Rectal smooth muscle tissue (tissue), 1 donor: ENCODE results near the gene CACNA2D2.

Experiments used
- H3K27ac ChIP-seq: one replicate; pipeline ENCODE4 v1.7.0; 2013; ENCODE audit warnings: low read depth, low read length, inconsistent platforms
- H3K27me3 ChIP-seq: one replicate; pipeline ENCODE4 v1.7.0; 2013; ENCODE audit warnings: low read length; ENCODE audit not compliant: control insufficient read depth, insufficient read depth
- H3K36me3 ChIP-seq: one replicate; pipeline ENCODE4 v1.7.0; 2013; ENCODE audit warnings: low read length; ENCODE audit not compliant: control insufficient read depth, insufficient read depth
- H3K4me1 ChIP-seq: one replicate; pipeline ENCODE4 v1.7.0; 2013; ENCODE audit warnings: low read length; ENCODE audit not compliant: control insufficient read depth, insufficient read depth
- H3K4me3 ChIP-seq: one replicate; pipeline ENCODE4 v1.7.0; 2013; ENCODE audit warnings: low read length
- H3K9ac ChIP-seq: one replicate; pipeline ENCODE4 v1.7.0; 2013; ENCODE audit warnings: low read length

The CACNA2D2 gene

GRCh38 chr3:50406487-50406886, 96.9 kb downstream of the CACNA2D2 start:
- H3K27ac ChIP-seq = no peak overlapping the region
- no peaks in the 10 kb centered on the region for H3K27me3 ChIP-seq
- no peak overlapping the region for H3K9ac ChIP-seq
- H3K4me1 ChIP-seq = no peaks in the 10 kb centered on the region
- H3K4me3 ChIP-seq = no peak overlapping the region
- H3K36me3 ChIP-seq = no peaks in the 10 kb centered on the region

GRCh38 chr3:50405249-50405648, 98.2 kb downstream of the CACNA2D2 start:
- no peak overlapping the region for H3K9ac ChIP-seq
- H3K4me1 ChIP-seq = no peaks in the 10 kb centered on the region
- no peaks in the 10 kb centered on the region for H3K36me3 ChIP-seq
- H3K4me3 ChIP-seq = no peak overlapping the region
- H3K27ac ChIP-seq = no peak overlapping the region
- H3K27me3 ChIP-seq = no peaks in the 10 kb centered on the region

- H3K27ac ChIP-seq = no peak overlapping the region
- H3K27me3 ChIP-seq = no peaks in the 10 kb centered on the region
- H3K9ac ChIP-seq = no peak overlapping the region
- no peak overlapping the region for H3K4me3 ChIP-seq
- H3K36me3 ChIP-seq = no peaks in the 10 kb centered on the region
- H3K4me1 ChIP-seq = no peaks in the 10 kb centered on the region
Observed at GRCh38 chr3:50401978-50402595, 101.3 kb downstream of the CACNA2D2 start.

- no peaks in the 10 kb centered on the region for H3K27me3 ChIP-seq
- no peaks in the 10 kb centered on the region for H3K4me1 ChIP-seq
- H3K9ac ChIP-seq = no peak overlapping the region
- no peaks in the 10 kb centered on the region for H3K36me3 ChIP-seq
- no peak overlapping the region for H3K4me3 ChIP-seq
- no peak overlapping the region for H3K27ac ChIP-seq
Observed at GRCh38 chr3:50396502-50396901, 106.9 kb downstream of the CACNA2D2 start.

- Histone ChIP-seq H3K36me3 (no peaks in the 10 kb centered on the region), H3K27ac (no peak overlapping the region), H3K4me3 (no peak overlapping the region), H3K27me3 (no peaks in the 10 kb centered on the region), H3K4me1 (no peaks in the 10 kb centered on the region), H3K9ac (no peak overlapping the region)
Observed at GRCh38 chr3:50395070-50395860, 108.2 kb downstream of the CACNA2D2 start.

- Histone ChIP-seq H3K27ac (no peak overlapping the region), H3K4me1 (no peaks in the 10 kb centered on the region), H3K4me3 (no peak overlapping the region), H3K36me3 (no peaks in the 10 kb centered on the region), H3K9ac (no peak overlapping the region), H3K27me3 (no peaks in the 10 kb centered on the region)
Observed at GRCh38 chr3:50393061-50393460, 110.4 kb downstream of the CACNA2D2 start.

- Histone ChIP-seq H3K27ac (no peak overlapping the region), H3K27me3 (no peaks in the 10 kb centered on the region), H3K4me1 (no peaks in the 10 kb centered on the region)
Observed at GRCh38 chr3:50392101-50392715, 111.2 kb downstream of the CACNA2D2 start.

GRCh38 chr3:50390508-50391224, 112.8 kb downstream of the CACNA2D2 start:
- Histone ChIP-seq H3K27ac (no peak overlapping the region), H3K36me3 (no peaks in the 10 kb centered on the region), H3K4me1 (no peaks in the 10 kb centered on the region), H3K9ac (no peak overlapping the region), H3K4me3 (no peak overlapping the region), H3K27me3 (no peaks in the 10 kb centered on the region)

More at GRCh38 chr3:50392101-50392715, 111.2 kb downstream of the CACNA2D2 start:
- H3K36me3 ChIP-seq = no peaks in the 10 kb centered on the region
- no peak overlapping the region for H3K4me3 ChIP-seq
- no peak overlapping the region for H3K9ac ChIP-seq

- Histone ChIP-seq H3K9ac (no peak overlapping the region), H3K4me3 (no peak overlapping the region), H3K27me3 (no peaks in the 10 kb centered on the region), H3K36me3 (no peaks in the 10 kb centered on the region), H3K27ac (no peak overlapping the region), H3K4me1 (no peaks in the 10 kb centered on the region)
Observed at GRCh38 chr3:50389414-50389767, 114.0 kb downstream of the CACNA2D2 start.

- no peaks in the 10 kb centered on the region for H3K27me3 ChIP-seq
- no peak overlapping the region for H3K27ac ChIP-seq
- no peak overlapping the region for H3K4me3 ChIP-seq
- H3K36me3 ChIP-seq = no peaks in the 10 kb centered on the region
- H3K4me1 ChIP-seq = no peaks in the 10 kb centered on the region
- no peak overlapping the region for H3K9ac ChIP-seq
Observed at GRCh38 chr3:50388720-50389413, 114.6 kb downstream of the CACNA2D2 start.

GRCh38 chr3:50388016-50388719, 115.3 kb downstream of the CACNA2D2 start:
- no peak overlapping the region for H3K27ac ChIP-seq
- H3K36me3 ChIP-seq = no peaks in the 10 kb centered on the region
- H3K27me3 ChIP-seq = no peaks in the 10 kb centered on the region
- no peak overlapping the region for H3K9ac ChIP-seq
- no peaks in the 10 kb centered on the region for H3K4me1 ChIP-seq
- H3K4me3 ChIP-seq = no peak overlapping the region
